ENCODE data around the gene PRDM2.

PRDM2 gene

GRCh38 chr1:13778431-13778830 is 78.4 kb downstream of the PRDM2 start:
- DNase-seq: no peak
- Histone ChIP-seq H3K27me3 (replicated peaks; ENCODE audit: insufficient read depth, low read length) (no peaks in the 10 kb centered on the region), H2AFZ (ENCODE audit: low read length) (no peak overlapping the region), H3F3A (ENCODE audit: insufficient read depth, low read length) (no peaks in the 10 kb centered on the region), H3K79me2 (ENCODE audit: low read length) (peaks cover 94% of the 10 kb centered on the region), H3K4me3 (ENCODE audit: low read length) (no peak overlapping the region), H3K4me2 (ENCODE audit: low read depth, low read length) (no peak overlapping the region), H4K20me1 (ENCODE audit: insufficient read depth, low read length) (no peaks in the 10 kb centered on the region; the same call in 1 of the 2 replicates), H3K4me1 (ENCODE audit: low read length) (no peaks in the 10 kb centered on the region), H3K9ac (ENCODE audit: low read length) (no peak overlapping the region), H3K9me3 (replicated peaks; ENCODE audit: insufficient read depth, low read length) (no peaks in the 10 kb centered on the region), H3K27ac (ENCODE audit: low read length) (no peak overlapping the region), H3K36me3 (replicated peaks; ENCODE audit: insufficient read depth, low read length) (0 out of 2 replicates have a peak, but pooled peaks cover 15% of the 10 kb centered on the region), H3K9me2 (replicated peaks; ENCODE audit: insufficient read depth, low read length) (no peaks in the 10 kb centered on the region)
- no peak for TF ChIP-seq CTCF (IDR thresholded peaks at IDR 0.05; ENCODE audit: low read length)
- TF ChIP-seq EZH2phosphoT487 (IDR thresholded peaks at IDR 0.05; ENCODE audit: low read length): no peak
- no peak for TF ChIP-seq EZH2 (optimal IDR thresholded peaks at IDR 0.05; ENCODE audit: low read depth, low read length)

- H3K27ac ChIP-seq (ENCODE audit: low read length): no peak overlapping the region
Observed at GRCh38 chr1:13779930-13780329, 79.9 kb downstream of the PRDM2 start.

GRCh38 chr1:13780780-13781179 is 80.8 kb downstream of the PRDM2 start:
- Histone ChIP-seq H3K4me1 (ENCODE audit: low read length) (no peaks in the 10 kb centered on the region), H3K9me2 (replicated peaks; ENCODE audit: insufficient read depth, low read length) (no peaks in the 10 kb centered on the region), H3K9me3 (replicated peaks; ENCODE audit: insufficient read depth, low read length) (no peaks in the 10 kb centered on the region), H3K27ac (ENCODE audit: low read length) (no peak overlapping the region), H3K9ac (ENCODE audit: low read length) (no peak overlapping the region), H4K20me1 (ENCODE audit: insufficient read depth, low read length) (no peaks in the 10 kb centered on the region), H3F3A (ENCODE audit: insufficient read depth, low read length) (no peaks in the 10 kb centered on the region), H3K27me3 (replicated peaks; ENCODE audit: insufficient read depth, low read length) (no peaks in the 10 kb centered on the region), H3K36me3 (replicated peaks; ENCODE audit: insufficient read depth, low read length) (0 out of 2 replicates have a peak, but pooled peaks cover 11% of the 10 kb centered on the region), H3K4me3 (ENCODE audit: low read length) (no peak overlapping the region), H3K79me2 (ENCODE audit: low read length) (peaks cover 94% of the 10 kb centered on the region), H3K4me2 (ENCODE audit: low read depth, low read length) (no peak overlapping the region), H2AFZ (ENCODE audit: low read length) (no peak overlapping the region)
- DNase-seq: no peak
- TF ChIP-seq CTCF (IDR thresholded peaks at IDR 0.05; ENCODE audit: low read length) (no peak), EZH2phosphoT487 (IDR thresholded peaks at IDR 0.05; ENCODE audit: low read length) (no peak), EZH2 (optimal IDR thresholded peaks at IDR 0.05; ENCODE audit: low read depth, low read length) (no peak)

More at GRCh38 chr1:13779930-13780329, 79.9 kb downstream of the PRDM2 start:
- H2AFZ ChIP-seq (ENCODE audit: low read length): no peak overlapping the region
- H3K4me2 ChIP-seq (ENCODE audit: low read depth, low read length): no peak overlapping the region
- TF ChIP-seq EZH2 (optimal IDR thresholded peaks at IDR 0.05; ENCODE audit: low read depth, low read length) (no peak), CTCF (IDR thresholded peaks at IDR 0.05; ENCODE audit: low read length) (no peak), EZH2phosphoT487 (IDR thresholded peaks at IDR 0.05; ENCODE audit: low read length) (no peak)
- no peaks in the 10 kb centered on the region for H3F3A ChIP-seq (ENCODE audit: insufficient read depth, low read length)
- H3K79me2 ChIP-seq (ENCODE audit: low read length): peaks cover 96% of the 10 kb centered on the region
- no peaks in the 10 kb centered on the region for H3K9me2 ChIP-seq (replicated peaks; ENCODE audit: insufficient read depth, low read length)
- H3K9ac ChIP-seq (ENCODE audit: low read length): no peak overlapping the region
- H3K27me3 ChIP-seq (replicated peaks; ENCODE audit: insufficient read depth, low read length): no peaks in the 10 kb centered on the region
- no peaks in the 10 kb centered on the region for H3K4me1 ChIP-seq (ENCODE audit: low read length)
- H3K9me3 ChIP-seq (replicated peaks; ENCODE audit: insufficient read depth, low read length): no peaks in the 10 kb centered on the region
- no peaks in the 10 kb centered on the region for H4K20me1 ChIP-seq (ENCODE audit: insufficient read depth, low read length)
- no peak overlapping the region for H3K4me3 ChIP-seq (ENCODE audit: low read length)
- H3K36me3 ChIP-seq (replicated peaks; ENCODE audit: insufficient read depth, low read length): 0 out of 2 replicates have a peak, but pooled peaks cover 11% of the 10 kb centered on the region
- no peak for DNase-seq
